Breast epithelium (tissue), 3 donors: ENCODE data around the gene VAPB.

Experiments used
- POLR2AphosphoS5 ChIP-seq, 3 donors: sonication (generic); formaldehyde crosslinking; IDR thresholded peaks; one replicate each; pipeline ENCODE4 v1.6.1; 2017; ENCODE audit warnings: antibody characterized with exemption in 3 of 3
- TF ChIP-seq, protein P1 (sequence below), 3 donors: fragments of 450-650 bp; IDR thresholded peaks; one replicate each; pipeline ENCODE4 v1.5.1; 2016 to 2017; ENCODE audit warnings: antibody characterized with exemption in 3 of 3, mild to moderate bottlenecking in 3 of 3, moderate library complexity in 3 of 3

DNA sequence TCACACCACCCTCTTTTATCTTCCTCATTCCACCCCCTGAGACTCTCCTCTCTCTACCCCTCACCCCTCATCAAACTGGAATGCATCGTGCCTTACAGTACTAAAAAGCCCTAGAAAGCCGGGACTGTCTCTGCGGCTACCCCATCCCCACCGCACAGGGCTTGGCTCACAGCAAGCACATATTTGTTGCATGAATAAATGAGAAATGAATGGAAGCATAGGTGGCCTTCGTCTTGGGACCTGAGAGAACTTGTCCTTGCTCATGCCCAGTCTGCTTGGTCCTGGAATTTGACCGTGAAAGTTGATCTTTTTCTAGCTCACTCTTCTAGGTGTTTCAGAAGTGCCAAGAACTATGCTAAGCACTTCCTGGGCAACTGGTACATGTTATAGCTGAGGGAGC is 72.9 kb downstream of the VAPB start:
- TF ChIP-seq, protein P1, sequence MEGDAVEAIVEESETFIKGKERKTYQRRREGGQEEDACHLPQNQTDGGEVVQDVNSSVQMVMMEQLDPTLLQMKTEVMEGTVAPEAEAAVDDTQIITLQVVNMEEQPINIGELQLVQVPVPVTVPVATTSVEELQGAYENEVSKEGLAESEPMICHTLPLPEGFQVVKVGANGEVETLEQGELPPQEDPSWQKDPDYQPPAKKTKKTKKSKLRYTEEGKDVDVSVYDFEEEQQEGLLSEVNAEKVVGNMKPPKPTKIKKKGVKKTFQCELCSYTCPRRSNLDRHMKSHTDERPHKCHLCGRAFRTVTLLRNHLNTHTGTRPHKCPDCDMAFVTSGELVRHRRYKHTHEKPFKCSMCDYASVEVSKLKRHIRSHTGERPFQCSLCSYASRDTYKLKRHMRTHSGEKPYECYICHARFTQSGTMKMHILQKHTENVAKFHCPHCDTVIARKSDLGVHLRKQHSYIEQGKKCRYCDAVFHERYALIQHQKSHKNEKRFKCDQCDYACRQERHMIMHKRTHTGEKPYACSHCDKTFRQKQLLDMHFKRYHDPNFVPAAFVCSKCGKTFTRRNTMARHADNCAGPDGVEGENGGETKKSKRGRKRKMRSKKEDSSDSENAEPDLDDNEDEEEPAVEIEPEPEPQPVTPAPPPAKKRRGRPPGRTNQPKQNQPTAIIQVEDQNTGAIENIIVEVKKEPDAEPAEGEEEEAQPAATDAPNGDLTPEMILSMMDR (IDR thresholded peaks at IDR 0.05) = no peak
- no peak for TF ChIP-seq POLR2AphosphoS5 (IDR thresholded peaks at IDR 0.05)
